ENCODE data around the gene CEP131. TPM values are rescaled to one million over a fixed set of nuclear protein-coding genes. Genes with fewer than 3 reads are reported as not detected.
A peak's percentile ranks its signal among the peaks of the same experiment; 100 is the strongest.
"Not testable (repeated sequence)": the region's sequence is repeated elsewhere in the genome, so short reads cannot be mapped to it uniquely, and the experiment has no call there.

CEP131 gene
- total RNA-seq, 1 donor from 2014 or later = 12.3 TPM

DNA sequence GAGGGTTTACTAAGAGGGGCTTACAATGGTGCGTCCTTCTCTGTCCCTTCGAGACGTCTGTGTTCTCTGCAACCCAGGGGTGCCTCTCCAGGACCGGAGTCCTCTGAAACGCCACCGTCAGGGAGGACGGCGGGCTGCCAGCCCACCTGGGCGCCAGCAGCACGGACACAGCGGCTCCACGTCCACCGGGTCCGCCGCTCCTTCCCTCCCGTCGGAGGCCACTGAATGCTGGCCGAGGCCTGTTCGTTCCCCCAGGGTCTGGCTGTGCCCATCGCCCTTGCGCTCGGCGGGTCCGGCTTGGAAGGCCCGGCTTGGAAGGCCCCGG is 15.7 kb upstream of the CEP131 start:
- no peak for DNase-seq

DNA sequence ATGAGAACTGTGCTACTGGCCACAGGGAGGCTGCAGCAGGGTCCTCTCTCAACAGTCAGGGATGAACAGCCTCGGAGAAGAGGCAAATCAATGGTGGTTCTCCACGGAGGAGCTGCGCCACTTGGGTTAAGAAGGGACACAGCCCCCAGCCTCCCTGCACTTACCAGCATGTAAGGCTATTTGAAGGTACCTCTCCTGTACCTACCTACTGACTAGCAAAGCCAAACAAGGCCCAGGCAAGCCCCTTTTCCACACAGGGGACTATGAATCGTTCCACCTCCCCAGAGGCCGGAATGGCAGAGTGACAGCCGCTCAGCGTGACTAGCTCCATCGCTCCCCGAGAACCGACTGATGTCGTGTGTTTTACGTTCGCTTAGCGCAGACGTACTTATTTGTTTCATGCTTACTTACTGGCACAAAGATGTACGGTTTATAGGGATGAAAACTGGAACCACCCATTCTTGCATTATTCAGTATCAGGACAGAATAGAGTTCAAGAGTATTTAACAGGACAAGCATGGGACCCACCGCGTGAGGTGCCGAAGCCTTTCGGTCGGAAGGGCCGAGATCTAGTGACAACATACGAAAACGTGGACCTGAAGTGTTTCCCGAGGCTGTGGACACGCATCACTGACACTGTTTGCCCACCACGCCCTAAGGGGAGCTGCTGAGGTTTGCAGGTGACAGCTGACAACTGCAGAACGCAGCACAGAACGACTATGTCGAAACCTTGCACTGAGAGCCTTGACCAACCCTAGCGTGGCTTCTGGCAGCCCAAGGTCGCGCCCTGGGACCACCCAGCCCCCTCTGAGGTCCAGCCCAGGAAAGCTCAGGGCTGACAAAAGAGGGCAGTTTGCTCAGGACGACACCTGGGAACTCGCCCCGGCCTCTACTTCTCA is 15.1 kb upstream of the CEP131 start:
- DNase-seq = no peak

DNA sequence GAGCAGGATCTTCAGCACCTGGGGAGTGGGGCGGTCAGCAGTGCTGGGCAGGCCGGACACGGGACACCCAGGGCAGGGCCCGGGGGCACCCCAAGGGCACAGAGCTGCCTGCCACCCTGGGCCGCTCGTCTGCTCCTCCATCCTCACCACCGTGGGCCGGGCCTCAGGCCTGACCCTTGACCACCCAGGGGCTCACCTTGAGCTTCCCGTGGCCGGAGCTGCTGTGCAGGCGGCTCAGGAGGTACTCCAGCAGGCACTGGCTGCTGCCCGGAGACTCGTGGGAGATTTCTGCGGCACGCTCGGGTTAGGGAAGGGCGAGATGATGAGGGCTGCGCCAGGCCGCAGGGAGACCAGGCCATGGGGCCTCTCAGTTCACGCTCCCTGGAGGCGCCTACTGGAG is 14.0 kb upstream of the CEP131 start:
- DNase-seq = no peak

DNA sequence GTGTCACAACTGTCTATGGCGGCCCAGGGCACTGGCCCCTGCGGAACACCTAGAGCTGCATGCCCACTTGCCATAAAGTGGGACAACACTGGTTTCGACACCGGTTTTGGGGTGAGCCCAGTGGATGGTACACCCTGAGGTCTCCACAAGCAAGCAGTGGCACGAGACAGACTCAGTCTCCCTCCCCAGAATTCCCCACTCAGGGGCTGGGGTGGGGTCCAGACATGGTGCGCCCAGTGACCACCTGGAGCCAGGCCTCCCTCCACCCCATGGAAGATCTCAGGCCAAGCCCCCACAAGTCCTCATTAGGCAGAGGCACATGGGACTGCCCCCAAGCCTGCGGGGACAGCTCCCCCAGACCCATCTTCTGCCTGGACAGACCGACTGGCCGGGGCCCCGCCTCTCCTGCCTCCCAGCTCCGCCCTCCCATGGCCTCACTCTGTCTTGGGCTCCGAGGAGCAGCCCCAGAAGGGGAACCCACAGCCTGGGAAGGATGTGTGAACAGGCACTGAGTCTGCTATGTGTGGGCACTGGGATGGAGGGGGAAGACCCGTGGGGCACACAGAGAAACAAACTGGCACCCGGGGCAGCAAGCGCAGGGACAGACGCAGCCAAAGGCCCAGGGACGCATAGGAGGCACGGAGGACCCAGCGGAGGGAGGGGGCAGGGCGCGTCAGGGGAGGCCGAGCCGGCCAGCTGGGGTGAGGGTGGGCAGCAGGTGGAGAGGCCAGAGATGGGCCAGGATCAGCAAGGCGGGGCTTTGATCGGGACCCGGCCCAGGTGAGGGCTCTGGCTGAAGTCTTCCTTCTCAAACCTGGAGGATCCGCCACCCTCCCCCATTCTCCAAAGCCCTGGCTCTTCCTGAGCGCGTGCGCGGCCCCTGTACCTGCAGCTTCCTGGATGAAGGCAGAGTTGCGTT is 13.3 kb upstream of the CEP131 start:
- no peak for DNase-seq

DNA sequence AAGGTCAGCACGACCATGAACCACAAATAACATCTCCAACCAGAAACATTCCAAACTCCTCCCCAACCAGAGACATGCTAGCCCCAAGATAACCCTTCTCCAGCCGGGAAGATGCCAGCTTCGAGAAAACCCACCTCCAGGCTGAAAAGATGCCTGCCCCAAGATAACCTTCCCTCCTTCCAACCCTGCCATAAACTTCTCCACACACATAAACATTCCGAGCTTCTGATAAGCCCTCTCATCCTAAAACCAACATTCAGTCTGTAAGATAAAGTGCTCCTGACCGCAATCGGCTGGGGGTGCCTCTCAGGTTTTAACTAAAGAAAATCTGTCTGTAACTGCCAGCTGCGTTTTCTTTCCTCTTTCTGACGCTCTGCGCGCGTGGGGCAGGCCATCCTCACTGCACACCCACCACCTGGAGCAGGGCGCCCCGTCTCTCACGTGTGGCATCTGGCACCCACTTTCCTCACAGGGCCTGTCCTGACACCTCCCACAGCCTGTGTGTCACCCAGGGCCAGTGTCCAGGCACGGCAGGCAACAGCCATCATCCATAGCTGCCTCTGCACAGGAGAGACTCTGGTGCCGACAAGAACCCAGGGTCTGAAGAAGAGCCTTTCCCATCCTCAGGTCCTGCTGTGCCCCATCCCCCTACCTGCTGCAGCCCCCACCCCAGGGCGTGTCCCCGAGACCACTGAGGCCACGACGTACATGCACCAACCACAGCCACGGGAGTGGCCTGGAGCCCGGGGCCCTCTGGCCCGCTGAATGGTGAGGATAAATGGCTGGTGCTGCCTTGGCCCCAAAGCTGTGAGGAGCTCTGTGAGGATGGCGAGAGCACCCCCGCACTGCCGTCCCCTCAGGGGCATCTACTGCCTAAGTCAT is 12.4 kb upstream of the CEP131 start:
- DNase-seq = no peak

DNA sequence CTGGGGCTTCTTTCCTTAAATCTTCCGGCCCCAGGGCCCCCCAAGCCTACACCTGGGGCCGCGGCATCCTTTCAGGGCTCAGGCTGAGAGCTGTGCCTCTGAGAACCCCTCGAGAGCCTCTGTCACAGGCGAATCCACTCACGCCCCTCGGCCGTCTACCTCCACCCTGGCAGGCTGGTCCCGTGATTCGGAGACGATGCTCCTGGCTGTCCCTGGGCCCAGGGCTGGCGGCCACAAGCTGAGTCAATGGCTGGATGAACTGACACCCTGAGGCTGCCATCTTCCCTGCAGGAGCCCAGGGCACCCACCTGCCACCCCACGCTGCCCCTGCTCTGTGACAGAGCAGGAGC is 11.7 kb upstream of the CEP131 start:
- DNase-seq = no peak

DNA sequence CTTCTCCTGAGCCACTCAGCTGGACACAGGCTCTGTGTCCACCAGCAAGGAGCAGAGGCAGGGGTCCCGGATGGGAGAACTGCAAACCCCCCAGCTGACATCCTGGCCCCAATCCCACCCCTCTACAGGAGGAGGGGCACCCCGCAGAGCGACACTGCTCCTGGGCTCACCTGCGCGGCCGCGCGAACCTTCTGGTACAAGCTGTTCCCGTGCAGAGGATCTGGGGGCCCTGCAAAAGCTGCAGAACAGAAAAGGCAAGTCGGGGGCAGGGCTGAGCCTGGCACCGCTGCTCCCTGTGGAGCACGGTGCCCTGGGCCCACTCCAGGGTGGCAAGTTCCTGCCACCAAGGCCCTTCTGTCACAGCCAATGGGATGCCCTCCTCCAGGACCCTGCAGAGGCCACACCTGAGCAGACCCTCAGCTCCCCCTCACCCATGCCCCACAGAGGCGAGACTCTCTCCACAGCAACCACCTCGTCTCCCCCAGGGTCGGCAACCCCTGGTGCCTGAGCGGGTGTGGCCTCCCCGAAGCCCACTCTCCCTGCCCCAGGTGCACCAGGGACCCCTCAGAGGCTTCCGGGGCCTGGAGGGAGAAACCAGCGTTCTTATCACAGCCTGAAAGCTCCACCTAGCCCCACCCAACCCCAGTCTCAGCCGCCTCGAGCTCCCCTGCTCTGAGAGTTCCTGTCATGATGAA is 11.2 kb upstream of the CEP131 start:
- no peak for DNase-seq

DNA sequence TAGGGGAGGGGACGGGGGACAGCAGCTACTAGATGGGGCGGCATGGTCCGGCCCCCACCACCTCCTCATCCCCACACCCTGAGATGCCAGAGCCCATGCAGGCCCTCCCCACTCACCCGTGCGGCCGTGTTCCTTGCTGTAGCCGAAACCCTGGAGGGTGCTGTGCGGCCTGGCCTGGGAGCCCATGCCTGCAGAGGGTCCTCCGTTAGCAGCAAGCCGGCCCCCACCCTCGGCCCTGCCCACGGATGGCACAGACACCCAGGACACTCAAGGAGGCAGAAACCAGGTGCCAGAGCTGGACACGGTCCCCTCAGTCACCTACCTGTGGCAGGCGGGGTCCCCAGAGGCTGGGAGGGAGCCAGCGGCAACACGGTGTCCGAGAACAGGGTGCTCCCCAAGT is 10.6 kb upstream of the CEP131 start:
- DNase-seq = no peak

DNA sequence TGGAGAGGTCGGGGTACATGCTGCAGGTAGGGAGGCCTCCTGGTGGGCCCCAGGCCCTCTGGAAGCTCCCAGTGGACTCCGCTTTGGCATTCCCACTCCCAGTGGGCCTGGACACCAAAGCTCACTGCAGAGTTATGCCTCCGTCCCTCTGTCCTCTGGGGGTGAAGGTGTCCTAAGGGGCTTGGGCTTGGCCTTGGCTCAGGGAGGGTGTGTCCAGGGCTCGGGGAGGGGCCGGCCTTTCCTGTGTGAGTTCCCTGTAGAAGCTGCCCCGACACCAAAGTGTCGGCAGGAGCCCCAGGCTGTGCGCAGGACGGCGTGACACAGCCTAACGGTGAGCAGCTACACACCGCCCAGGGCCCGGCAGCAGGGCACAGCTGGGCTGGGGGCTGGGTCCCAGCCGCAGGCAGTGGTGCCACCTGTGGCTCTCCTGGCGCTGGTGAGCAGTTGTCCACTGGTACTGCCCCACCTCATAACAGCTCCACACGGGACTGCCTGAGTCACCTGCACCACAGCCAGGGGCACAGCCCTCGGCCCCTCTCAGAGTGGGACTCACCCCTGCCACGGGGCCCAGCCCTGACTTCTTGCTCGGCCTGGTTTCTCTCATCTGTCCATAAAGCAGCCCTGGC is 10.0 kb upstream of the CEP131 start:
- DNase-seq = no peak

DNA sequence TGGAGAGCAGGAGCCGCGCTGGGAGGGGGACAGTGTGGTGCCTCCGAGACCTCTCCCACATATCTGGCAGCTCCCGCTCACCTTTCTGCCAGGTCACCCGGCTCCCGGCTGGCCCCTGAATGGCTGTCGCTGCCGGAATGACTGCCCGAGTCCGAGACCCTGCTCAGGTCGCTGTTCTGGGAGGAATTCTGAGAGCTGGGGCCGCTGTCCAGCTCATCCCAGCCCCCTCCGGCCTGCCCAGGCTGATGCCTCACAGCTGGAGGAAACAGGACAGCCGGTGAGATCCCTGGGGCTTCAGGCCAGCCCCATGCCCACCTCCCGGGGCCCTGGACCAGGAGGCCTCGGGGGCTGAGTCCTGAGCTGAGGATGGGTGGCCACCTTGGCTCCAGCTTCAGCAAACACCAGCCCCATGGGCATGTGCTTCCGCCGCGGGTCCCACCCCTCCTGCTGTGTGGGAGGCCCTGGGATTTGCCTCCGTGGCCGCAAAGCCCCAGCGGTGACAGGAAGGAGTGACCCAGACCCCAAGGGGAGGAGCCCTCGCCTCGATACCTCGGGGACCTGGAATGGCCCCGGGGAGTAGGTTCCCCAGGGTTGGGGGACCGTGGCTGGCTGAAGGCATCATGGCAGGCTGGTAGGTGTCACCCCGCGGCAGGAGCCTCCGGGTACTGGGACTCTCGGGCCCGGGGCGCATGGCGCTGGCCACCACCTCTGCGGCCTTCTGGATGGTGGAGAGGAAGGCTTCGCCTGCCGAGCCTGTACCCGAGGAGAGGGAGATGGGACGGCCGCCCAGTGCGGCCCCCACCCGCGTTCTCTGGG is 9.2 kb upstream of the CEP131 start:
- DNase-seq = no peak

DNA sequence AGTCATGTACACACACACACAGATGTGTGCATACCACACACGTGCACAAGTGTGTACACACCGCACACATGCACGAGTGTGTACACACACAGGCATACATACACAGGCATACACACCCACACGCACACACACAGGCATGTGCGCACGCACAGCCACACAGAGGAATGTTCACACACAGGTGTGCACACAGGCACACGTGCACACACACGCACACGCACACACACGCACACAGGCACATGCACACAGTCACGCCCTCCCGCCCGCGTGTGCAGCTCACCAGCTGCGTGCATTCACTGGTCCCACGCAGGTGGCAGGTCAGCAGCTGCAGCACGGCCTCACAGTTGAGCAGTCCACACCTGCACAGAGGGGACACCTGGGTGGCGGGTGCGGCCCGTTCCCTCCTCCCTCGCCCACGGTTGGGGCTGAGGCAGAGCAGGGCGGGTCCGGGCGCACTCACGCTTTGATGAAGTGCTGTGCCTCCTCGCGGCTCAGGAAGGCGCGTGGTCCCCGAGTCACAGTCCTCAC is 8.4 kb upstream of the CEP131 start:
- no peak for DNase-seq

DNA sequence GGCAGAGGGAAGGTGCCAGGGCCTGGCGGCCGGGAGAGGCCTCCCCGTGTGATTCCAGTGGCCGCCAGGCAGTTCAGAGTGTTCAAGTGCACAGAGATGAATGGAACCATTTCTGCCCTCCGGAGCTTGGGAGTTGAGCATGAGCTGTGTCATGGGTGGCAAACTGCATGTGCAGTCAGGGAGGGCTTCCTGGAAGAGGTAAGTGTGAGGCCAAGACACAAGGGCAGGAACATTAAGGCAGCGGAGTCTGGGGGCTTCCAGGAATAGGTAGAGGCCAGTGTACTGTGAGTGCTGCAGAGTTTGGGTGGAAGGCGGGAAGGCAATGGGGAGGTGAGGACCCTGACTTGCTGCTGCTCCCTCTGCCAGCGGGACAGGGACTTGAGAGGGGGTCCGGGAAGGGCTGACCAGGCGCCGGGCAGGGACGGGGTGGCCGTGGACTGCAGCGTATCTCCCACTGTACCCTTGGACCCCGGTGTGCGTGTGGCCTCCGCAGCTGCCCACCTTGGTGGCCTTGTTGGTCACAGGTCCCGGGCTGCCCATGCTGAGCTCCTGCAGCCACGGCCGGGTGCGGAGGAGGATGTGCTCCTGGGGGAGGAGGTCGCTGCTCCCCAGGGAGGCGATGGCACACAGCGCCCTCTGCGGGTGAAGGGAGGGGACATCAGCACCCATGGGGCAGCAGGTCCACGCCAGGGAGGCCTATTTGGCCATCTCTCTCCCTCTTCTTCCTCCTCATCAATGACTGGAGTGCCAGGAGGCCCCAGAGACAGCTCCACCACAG is 7.5 kb upstream of the CEP131 start:
- peak; percentile 32 for DNase-seq

DNA sequence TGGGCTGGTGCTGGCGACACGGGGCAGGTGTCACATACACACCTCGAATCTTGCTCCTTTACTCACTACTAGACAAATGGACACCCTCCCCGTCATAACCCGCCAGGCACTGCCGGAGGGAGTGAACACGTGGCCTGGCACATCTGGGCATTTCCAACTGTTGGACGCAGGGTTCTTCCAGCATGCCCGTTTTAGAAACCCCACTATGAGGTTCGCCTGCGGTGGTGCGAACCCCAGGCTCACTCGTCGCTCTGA is 6.8 kb upstream of the CEP131 start:
- DNase-seq = no peak

DNA sequence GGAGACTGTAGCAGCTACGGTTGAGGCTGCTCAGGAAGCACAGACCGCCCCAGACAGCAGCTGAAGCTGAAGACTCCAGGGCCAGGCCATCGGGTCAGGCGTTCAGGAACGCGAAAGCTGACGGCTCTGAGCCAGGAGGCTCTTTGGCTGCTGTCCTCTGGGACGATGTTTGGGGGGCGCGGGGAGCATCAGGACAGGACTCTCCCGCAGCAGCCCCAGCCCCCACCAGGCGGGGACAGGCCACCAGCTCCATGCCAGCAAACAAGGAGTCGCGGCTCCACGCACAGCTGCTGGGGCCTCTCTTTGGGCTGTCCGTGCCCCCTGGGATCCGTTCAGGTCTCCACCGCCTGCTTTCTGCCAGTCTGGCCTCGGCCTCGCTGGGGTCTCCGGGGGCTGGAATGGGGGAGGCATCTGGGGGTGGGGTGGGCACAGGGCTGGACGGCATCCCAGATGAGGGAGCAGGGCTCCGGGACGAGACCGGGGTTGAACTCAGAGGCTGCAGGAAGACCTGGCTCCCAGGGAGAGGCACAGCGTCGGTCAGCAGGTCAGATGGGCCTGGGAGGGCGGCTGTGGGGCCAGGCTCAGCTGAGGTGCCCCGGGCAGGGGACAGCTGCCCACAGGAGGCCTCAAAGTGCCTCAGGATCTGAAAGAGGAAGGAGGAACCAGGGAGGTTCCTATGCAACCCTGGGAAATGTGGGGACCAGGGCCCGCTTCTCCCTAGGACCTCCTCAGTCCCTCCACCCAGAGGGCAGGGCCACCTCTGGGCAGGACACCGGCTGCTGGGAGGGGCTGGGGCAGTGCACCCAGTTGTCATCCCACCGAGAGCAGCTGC is 6.3 kb upstream of the CEP131 start:
- no peak for DNase-seq

DNA sequence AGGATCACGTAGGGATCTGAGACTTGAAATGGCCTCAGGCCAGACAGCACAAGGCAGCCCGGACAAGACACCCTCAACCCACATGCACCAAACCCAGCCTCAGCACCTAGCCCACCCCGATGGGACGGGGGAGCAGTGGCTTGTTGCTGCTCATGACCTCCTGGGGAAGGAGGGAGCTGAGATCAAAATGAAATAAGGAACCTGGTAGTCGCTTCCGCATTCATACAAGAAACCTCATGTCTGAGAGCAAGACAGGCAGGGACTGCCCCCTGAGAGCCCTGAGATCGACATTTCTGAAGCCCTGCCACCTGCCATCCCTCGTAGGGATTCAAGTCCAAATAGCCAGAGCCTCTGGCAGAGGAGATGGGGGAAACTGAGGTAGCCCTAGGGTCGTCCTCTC is 5.7 kb upstream of the CEP131 start:
- no peak for DNase-seq

DNA sequence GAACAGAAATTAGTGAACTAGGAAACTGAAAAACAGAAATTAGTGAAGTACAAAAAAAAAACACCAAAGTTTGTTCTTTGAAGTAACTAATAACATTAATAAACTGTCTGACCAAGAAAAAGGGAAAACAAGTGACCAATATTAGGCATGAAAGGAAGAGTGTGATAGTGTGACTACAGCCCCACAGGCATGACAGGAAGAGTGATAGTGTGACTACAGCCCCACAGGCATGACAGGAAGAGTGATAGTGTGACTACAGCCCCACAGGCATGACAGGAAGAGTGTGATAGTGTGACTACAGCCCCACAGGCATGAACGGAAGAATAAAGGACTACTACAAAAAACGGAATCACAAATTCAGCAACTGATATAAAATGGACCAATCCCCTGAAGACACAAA is 4.9 kb upstream of the CEP131 start:
- not testable (repeated sequence) for DNase-seq

DNA sequence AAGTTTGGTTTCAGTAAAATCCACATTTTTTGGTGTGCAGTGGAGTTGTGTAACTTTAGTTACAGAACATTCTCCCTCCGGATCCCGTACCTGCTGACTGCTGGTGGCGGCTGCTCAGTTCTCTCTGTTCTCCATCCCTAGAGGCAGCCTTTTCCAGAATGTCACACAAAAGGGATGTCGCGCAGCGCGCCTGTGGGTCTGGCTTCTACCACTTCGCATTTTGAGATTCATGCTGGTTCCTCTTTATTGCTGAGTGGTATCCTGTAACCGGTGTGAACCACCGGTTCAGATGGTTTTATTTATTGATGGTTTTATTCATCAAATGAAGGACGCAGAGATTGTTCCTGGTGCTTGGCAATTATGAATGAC is 981 bp upstream of the CEP131 start:
- DNase-seq = no peak

DNA sequence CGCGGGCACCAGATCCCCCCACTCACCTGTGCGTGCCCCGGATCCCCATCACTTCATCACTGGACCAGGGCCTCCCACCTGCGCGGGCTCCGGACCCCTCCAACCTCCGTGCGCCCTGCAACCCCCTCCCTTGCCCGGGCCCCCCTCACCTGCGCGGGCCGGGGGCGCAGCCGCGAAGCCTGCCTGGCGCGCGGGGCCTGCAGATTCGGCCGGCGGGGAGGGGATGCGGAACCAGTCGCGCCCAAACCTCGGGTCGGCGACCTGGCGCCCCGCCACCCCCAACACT is 202 bp downstream of the CEP131 start:
- no peak for DNase-seq

DNA sequence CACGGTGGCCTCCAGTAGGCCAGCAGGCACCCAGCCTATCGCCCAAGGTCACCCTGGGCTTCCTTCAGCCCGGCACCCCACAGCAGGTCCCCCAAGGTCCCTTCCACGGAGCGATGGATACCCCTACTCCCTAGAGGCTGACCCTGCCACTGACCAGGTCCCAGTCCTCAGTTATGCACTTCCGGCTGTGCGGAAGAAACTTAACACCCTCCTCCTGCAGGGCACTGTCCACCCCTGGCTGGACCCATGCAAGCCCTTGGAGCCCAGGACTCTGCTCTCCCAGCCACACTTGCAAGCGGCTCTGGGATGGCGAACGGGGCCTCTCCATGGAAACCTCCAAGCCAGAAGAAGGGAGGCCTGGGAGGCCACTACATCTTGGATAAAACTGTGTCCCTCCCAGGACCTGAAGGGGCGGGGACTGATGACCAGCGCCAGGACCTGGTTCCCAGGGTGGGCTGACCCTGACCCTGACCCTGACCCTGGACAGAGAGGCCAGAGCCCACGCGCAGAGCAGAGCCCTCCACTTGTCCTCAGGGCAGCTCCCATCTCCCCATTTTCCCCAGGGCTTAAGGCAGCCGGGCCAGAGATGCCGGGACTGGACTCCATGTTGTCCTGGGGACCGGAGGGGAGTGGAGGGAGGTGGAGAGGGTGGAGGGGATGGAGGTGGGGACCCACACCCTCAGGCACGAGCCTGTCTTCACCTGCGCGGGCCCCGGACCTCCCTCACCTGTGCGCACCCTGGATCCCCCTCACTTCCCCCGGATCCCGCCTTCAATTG is 734 bp downstream of the CEP131 start:
- no peak for DNase-seq
